MM.1S (cell line): ENCODE measurements around the gene CWF19L2.

Source experiments
- DNase-seq: peaks from one replicate; pipeline ENCODE4 v3.0.0-alpha.2; 2015
- H2AFZ ChIP-seq: fragments of 300-600 bp; sonication (generic); 2 replicates; pipeline ENCODE4 v1.6.0; 2016; ENCODE audit warnings: antibody characterized with exemption, low read length
- H3F3A ChIP-seq: fragments of 300-600 bp; sonication (generic); 2 replicates; pipeline ENCODE4 v1.6.1; 2016; ENCODE audit warnings: mild to moderate bottlenecking, antibody characterized with exemption, low read length, moderate library complexity, mixed read lengths; ENCODE audit not compliant: insufficient read depth
- H3K27ac ChIP-seq: fragments of 300-600 bp; sonication (generic); 2 replicates; pipeline ENCODE4 v1.5.1; 2016; ENCODE audit warnings: mild to moderate bottlenecking, low read length
- H3K27me3 ChIP-seq: fragments of 300-600 bp; sonication (generic); replicated peaks from 2 replicates; pipeline ENCODE4 v1.6.0; 2016; ENCODE audit warnings: low read length; ENCODE audit not compliant: insufficient read depth
- H3K36me3 ChIP-seq: fragments of 300-600 bp; sonication (generic); replicated peaks from 2 replicates; pipeline ENCODE4 v1.6.1; 2016; ENCODE audit warnings: mild to moderate bottlenecking, low read length, mixed read lengths; ENCODE audit not compliant: insufficient read depth
- H3K4me1 ChIP-seq: fragments of 300-600 bp; sonication (generic); 2 replicates; pipeline ENCODE4 v1.6.1; 2016; ENCODE audit warnings: low read length, mixed read lengths
- H3K4me2 ChIP-seq: fragments of 300-600 bp; sonication (generic); 2 replicates; pipeline ENCODE4 v1.6.0; 2016; ENCODE audit warnings: low read depth, low read length
- H3K4me3 ChIP-seq: fragments of 300-600 bp; sonication (generic); 2 replicates; pipeline ENCODE4 v1.5.1; 2016; ENCODE audit warnings: low read length, mixed read lengths
- H3K79me2 ChIP-seq: fragments of 300-600 bp; sonication (generic); 2 replicates; pipeline ENCODE4 v1.6.1; 2016; ENCODE audit warnings: mixed run types, low read length, mixed read lengths
- H3K9ac ChIP-seq: fragments of 300-600 bp; sonication (generic); 2 replicates; pipeline ENCODE4 v1.6.1; 2016; ENCODE audit warnings: low read length, mixed read lengths
- H3K9me2 ChIP-seq: fragments of 300-600 bp; sonication (generic); replicated peaks from 2 replicates; pipeline ENCODE4 v1.6.1; 2016; ENCODE audit warnings: mild to moderate bottlenecking, low read length, mixed read lengths; ENCODE audit not compliant: insufficient read depth
- H3K9me3 ChIP-seq: fragments of 300-600 bp; sonication (generic); replicated peaks from 2 replicates; pipeline ENCODE4 v1.6.1; 2016; ENCODE audit warnings: mild to moderate bottlenecking, low read length, mixed read lengths; ENCODE audit not compliant: insufficient read depth
- H4K20me1 ChIP-seq: fragments of 300-600 bp; sonication (generic); 2 replicates; pipeline ENCODE4 v1.6.1; 2016; ENCODE audit warnings: mild to moderate bottlenecking, low read length, moderate library complexity, mixed read lengths; ENCODE audit not compliant: insufficient read depth
- EZH2 ChIP-seq: fragments of 300-600 bp; sonication (generic); optimal IDR thresholded peaks from 2 replicates; pipeline ENCODE3; 2017; ENCODE audit warnings: low read depth, mild to moderate bottlenecking, antibody characterized with exemption, low read length, mixed read lengths
- EZH2phosphoT487 ChIP-seq: fragments of 300-600 bp; sonication (generic); IDR thresholded peaks from 2 replicates; pipeline ENCODE4 v1.6.1; 2018; ENCODE audit warnings: antibody characterized with exemption, low read length
- TF ChIP-seq, protein P1 (sequence below): fragments of 300-600 bp; sonication (generic); IDR thresholded peaks from 2 replicates; pipeline ENCODE4 v1.5.1; 2016; ENCODE audit warnings: antibody characterized with exemption, low read length, mixed read lengths

CWF19L2 gene

DNA sequence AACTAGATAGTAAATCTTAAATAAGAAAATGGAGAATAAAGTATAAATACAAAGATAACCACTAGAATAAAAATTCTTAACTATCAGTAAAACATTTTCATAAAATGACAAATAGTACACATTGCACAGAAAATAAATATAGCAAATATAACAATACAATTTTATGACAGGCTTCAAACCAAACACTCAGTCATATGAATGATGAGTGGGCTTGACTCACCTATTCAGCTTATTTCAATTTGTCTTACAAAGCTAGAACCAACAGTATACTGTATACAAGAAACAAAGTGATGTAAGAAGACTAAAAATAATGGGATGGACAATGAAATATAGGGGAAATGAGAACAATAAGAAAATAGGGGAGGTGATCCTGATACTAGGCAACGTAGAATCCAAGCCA is 141.2 kb downstream of the CWF19L2 start:
- Histone ChIP-seq H4K20me1 (no peaks in the 10 kb centered on the region), H3K4me2 (no peak overlapping the region), H3K4me1 (no peaks in the 10 kb centered on the region), H3K4me3 (no peak overlapping the region), H3K27me3 (no peaks in the 10 kb centered on the region), H3K9ac (no peak overlapping the region), H3F3A (no peaks in the 10 kb centered on the region), H3K9me3 (no peaks in the 10 kb centered on the region), H3K36me3 (no peaks in the 10 kb centered on the region), H3K79me2 (no peaks in the 10 kb centered on the region), H2AFZ (no peak overlapping the region), H3K27ac (no peak overlapping the region), H3K9me2 (no peaks in the 10 kb centered on the region)
- no peak for DNase-seq
- TF ChIP-seq EZH2 (no peak), EZH2phosphoT487 (no peak)
- TF ChIP-seq, protein P1, sequence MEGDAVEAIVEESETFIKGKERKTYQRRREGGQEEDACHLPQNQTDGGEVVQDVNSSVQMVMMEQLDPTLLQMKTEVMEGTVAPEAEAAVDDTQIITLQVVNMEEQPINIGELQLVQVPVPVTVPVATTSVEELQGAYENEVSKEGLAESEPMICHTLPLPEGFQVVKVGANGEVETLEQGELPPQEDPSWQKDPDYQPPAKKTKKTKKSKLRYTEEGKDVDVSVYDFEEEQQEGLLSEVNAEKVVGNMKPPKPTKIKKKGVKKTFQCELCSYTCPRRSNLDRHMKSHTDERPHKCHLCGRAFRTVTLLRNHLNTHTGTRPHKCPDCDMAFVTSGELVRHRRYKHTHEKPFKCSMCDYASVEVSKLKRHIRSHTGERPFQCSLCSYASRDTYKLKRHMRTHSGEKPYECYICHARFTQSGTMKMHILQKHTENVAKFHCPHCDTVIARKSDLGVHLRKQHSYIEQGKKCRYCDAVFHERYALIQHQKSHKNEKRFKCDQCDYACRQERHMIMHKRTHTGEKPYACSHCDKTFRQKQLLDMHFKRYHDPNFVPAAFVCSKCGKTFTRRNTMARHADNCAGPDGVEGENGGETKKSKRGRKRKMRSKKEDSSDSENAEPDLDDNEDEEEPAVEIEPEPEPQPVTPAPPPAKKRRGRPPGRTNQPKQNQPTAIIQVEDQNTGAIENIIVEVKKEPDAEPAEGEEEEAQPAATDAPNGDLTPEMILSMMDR: no peak

GRCh38 chr11:107307991-107308390 is 149.6 kb downstream of the CWF19L2 start:
- H4K20me1 ChIP-seq: no peaks in the 10 kb centered on the region
- no peaks in the 10 kb centered on the region for H3K4me1 ChIP-seq
- no peak overlapping the region for H2AFZ ChIP-seq
- TF ChIP-seq EZH2phosphoT487 (no peak), EZH2 (no peak)
- TF ChIP-seq, protein P1: no peak
- no peaks in the 10 kb centered on the region for H3K27me3 ChIP-seq
- no peak overlapping the region for H3K4me3 ChIP-seq
- no peaks in the 10 kb centered on the region for H3K79me2 ChIP-seq
- no peak overlapping the region for H3K4me2 ChIP-seq
- H3K27ac ChIP-seq: no peak overlapping the region
- H3K9me3 ChIP-seq: no peaks in the 10 kb centered on the region
- no peaks in the 10 kb centered on the region for H3K9me2 ChIP-seq
- no peak overlapping the region for H3K9ac ChIP-seq
- no peak for DNase-seq
- no peaks in the 10 kb centered on the region for H3F3A ChIP-seq
- no peaks in the 10 kb centered on the region for H3K36me3 ChIP-seq

GRCh38 chr11:107301878-107302277 is 155.7 kb downstream of the CWF19L2 start:
- no peak overlapping the region for H3K9ac ChIP-seq
- no peak for DNase-seq
- no peaks in the 10 kb centered on the region for H3K9me3 ChIP-seq
- no peak overlapping the region for H3K4me2 ChIP-seq
- no peaks in the 10 kb centered on the region for H3F3A ChIP-seq
- H3K9me2 ChIP-seq: no peaks in the 10 kb centered on the region
- H4K20me1 ChIP-seq: no peaks in the 10 kb centered on the region
- no peaks in the 10 kb centered on the region for H3K79me2 ChIP-seq
- no peaks in the 10 kb centered on the region for H3K36me3 ChIP-seq
- TF ChIP-seq EZH2phosphoT487: no peak
- TF ChIP-seq, protein P1: no peak
- no peak for TF ChIP-seq EZH2
- H3K27me3 ChIP-seq: no peaks in the 10 kb centered on the region
- H3K27ac ChIP-seq: no peak overlapping the region
- no peak overlapping the region for H3K4me3 ChIP-seq
- no peaks in the 10 kb centered on the region for H3K4me1 ChIP-seq
- H2AFZ ChIP-seq: no peak overlapping the region
